Stimulated activated CD4-positive, alpha-beta T cell treated with anti-CD3 and anti-CD28 coated beads, Interleukin-12 subunit alpha, Interleukin-12 subunit beta, amount 100 ng/mL, for 48 hours (primary cell): ENCODE data around the gene MRPL38.
"Not testable (repeated sequence)": the region's sequence is repeated elsewhere in the genome, so short reads cannot be mapped to it uniquely, and the experiment has no call there.

Experiments used
- DNase-seq, 3 donors: peaks; one replicate each; pipeline ENCODE4 v3.0.0-alpha.2; 2020; ENCODE audit warnings: low read depth in 2 of 3, low spot score in 1 of 3

Gene MRPL38

GRCh38 chr17:75897160-75898019, 7.3 kb downstream of the MRPL38 start:
- no peak for DNase-seq

- DNase-seq, result peak; percentile 54 to 73 (median 64)
Measured at GRCh38 chr17:75896415-75897159, 8.1 kb downstream of the MRPL38 start, which contains the start of gene TRIM65. Gene TRIM65 (minus strand): TSS chr17:75896951. CDS start chr17:75896937, 14 bp downstream.

GRCh38 chr17:75895370-75896155, 9.1 kb downstream of the MRPL38 start:
- DNase-seq, result no peak

GRCh38 chr17:75894049-75894733, 10.5 kb downstream of the MRPL38 start:
- DNase-seq, result no peak

- DNase-seq, result no peak
Measured at GRCh38 chr17:75893305-75894048, 11.2 kb downstream of the MRPL38 start.

- DNase-seq, result no peak
Measured at GRCh38 chr17:75892556-75893224, 12.0 kb downstream of the MRPL38 start.

GRCh38 chr17:75891605-75892555, 12.8 kb downstream of the MRPL38 start:
- DNase-seq, result no peak

- no peak for DNase-seq
Measured at GRCh38 chr17:75891022-75891604, 13.6 kb downstream of the MRPL38 start.

- no peak for DNase-seq
Measured at GRCh38 chr17:75889454-75889853, 15.2 kb downstream of the MRPL38 start.

- no peak for DNase-seq
Measured at GRCh38 chr17:75888484-75888883, 16.2 kb downstream of the MRPL38 start.

GRCh38 chr17:75885860-75886259, 18.8 kb downstream of the MRPL38 start:
- DNase-seq, result not testable (repeated sequence)

GRCh38 chr17:75885431-75885830, 19.3 kb downstream of the MRPL38 start:
- no peak for DNase-seq

GRCh38 chr17:75881678-75882454, 22.8 kb downstream of the MRPL38 start:
- DNase-seq, result no peak

- DNase-seq, result no peak
Measured at GRCh38 chr17:75880266-75880665, 24.4 kb downstream of the MRPL38 start.

- no peak for DNase-seq
Measured at GRCh38 chr17:75878174-75878998, 26.3 kb downstream of the MRPL38 start, which contains the start of gene TRIM47. Gene TRIM47 (minus strand): TSS chr17:75878581. CDS start chr17:75878548, 33 bp downstream.

- DNase-seq, result peak in 1 of 3 donors; percentile 71
Measured at GRCh38 chr17:75877752-75878173, 26.9 kb downstream of the MRPL38 start.
